ENCODE results near the gene SCCPDH.

SCCPDH gene

GRCh38 chr1:246724016-246724730 is at the start of gene SCCPDH:
Gene SCCPDH (plus strand): TSS chr1:246724409. CDS start chr1:246724423, 14 bp downstream.
- peak within 1 kb of the TSS; percentile 65 for H3K4me3 ChIP-seq (ENCODE audit: low read depth, low read length)
- TF ChIP-seq CTCF (IDR thresholded peaks at IDR 0.05; ENCODE audit: insufficient read depth, low read depth, low read length, missing control alignments): no peak
- DNase-seq (ENCODE audit: low read depth): peak; percentile 83

GRCh38 chr1:246677842-246678241 is 46.4 kb upstream of the SCCPDH start:
- TF ChIP-seq CTCF (IDR thresholded peaks at IDR 0.05; ENCODE audit: insufficient read depth, low read depth, low read length, missing control alignments): no peak
- no peak for DNase-seq (ENCODE audit: low read depth)
- no peak overlapping the region for H3K4me3 ChIP-seq (ENCODE audit: low read depth, low read length)

GRCh38 chr1:246678816-246679793 is 45.1 kb upstream of the SCCPDH start:
- TF ChIP-seq CTCF (IDR thresholded peaks at IDR 0.05; ENCODE audit: insufficient read depth, low read depth, low read length, missing control alignments): no peak
- DNase-seq (ENCODE audit: low read depth): no peak
- no peak overlapping the region for H3K4me3 ChIP-seq (ENCODE audit: low read depth, low read length)

GRCh38 chr1:246679794-246680177 is 44.4 kb upstream of the SCCPDH start:
- no peak for TF ChIP-seq CTCF (IDR thresholded peaks at IDR 0.05; ENCODE audit: insufficient read depth, low read depth, low read length, missing control alignments)
- DNase-seq (ENCODE audit: low read depth): no peak
- H3K4me3 ChIP-seq (ENCODE audit: low read depth, low read length): no peak overlapping the region

GRCh38 chr1:246680190-246680589 is 44.0 kb upstream of the SCCPDH start:
- no peak for DNase-seq (ENCODE audit: low read depth)
- H3K4me3 ChIP-seq (ENCODE audit: low read depth, low read length): no peak overlapping the region
- TF ChIP-seq CTCF (IDR thresholded peaks at IDR 0.05; ENCODE audit: insufficient read depth, low read depth, low read length, missing control alignments): no peak

GRCh38 chr1:246680696-246681130 is 43.5 kb upstream of the SCCPDH start:
- TF ChIP-seq CTCF (IDR thresholded peaks at IDR 0.05; ENCODE audit: insufficient read depth, low read depth, low read length, missing control alignments): no peak
- no peak for DNase-seq (ENCODE audit: low read depth)
- H3K4me3 ChIP-seq (ENCODE audit: low read depth, low read length): no peak overlapping the region
